ENCODE results near the gene PTK6.
"Not testable (repeated sequence)": the region's sequence is repeated elsewhere in the genome, so short reads cannot be mapped to it uniquely, and the experiment has no call there.

Gene PTK6

GRCh38 chr20:63536997-63537524 lies at the start of gene PTK6:
PTK6 (minus strand) TSS chr20:63537376; CDS start chr20:63537314, 62 bp downstream.
- in situ Hi-C loops (cut with MboI; ENCODE audit: low sequenced_read_pairs) = no loop called here

DNA sequence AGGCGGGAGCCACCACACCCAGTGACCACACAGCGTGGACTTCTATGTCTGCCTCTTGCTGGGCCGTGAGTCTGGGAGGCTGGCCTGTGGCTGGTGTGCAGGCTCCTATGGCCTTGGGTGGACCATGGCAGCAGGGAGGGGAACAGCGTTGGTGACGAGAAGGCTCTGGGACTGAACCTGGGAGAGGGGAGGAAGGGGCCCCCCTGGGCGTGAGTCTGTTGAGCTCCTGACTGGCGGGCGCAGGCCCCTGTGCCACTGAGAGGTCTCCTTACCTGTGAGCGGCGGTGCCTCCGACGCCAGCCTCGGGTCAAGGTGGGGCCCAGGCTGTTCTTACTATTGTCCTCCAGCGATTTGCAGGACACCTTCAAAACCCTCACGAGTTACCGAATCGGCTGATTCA lies 49.6 kb upstream of the PTK6 start:
- in situ Hi-C loops (cut with MboI; ENCODE audit: low sequenced_read_pairs) = no loop called here

DNA sequence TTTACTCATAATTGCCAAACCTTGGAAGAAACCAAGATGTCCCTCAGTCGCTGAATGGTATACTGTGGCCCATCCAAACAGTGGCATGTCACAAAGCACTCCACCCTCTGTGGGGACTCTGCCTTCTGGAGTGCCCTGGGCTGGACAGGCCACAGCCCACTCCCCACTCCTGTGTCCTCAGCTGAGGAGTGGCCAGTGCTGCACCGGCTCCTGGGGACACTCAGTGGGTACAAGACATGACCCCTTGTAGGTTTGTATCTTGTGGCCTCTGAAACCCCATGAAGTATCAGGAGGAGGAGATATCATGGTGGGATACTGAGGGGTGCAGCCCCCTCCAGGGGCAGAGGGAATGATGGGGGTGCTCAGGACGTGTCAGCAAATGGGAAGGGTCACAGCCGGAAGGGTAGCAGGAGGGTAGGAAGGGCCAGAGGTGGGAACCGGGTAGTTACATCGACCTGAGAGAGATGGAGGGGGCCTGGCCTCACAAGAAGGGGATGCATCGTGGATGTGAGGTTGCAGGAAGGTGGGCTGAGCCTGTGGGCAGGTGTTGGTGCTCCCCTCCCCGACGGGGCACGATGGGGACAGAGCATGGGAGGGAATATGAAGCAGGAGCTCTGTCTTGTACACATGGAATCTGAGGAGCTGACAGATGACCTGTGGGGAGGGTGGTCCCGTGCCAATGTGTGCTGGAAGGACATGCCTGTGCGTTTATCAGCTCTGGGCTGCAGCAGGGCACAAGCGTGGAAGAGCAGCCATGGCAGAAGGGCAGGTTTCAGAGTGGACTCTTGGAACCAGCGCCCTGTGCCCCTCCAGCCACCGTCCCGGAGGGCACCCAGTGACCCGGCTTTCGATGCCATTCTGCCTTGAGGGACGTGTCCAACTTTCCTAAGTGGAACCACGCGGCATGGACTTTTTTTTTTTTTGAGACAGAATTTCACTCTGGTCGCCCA lies 48.7 kb upstream of the PTK6 start:
- in situ Hi-C loops (cut with MboI; ENCODE audit: low sequenced_read_pairs) = no loop called here

- in situ Hi-C loops (cut with MboI; ENCODE audit: low sequenced_read_pairs) = no loop called here
Measured at GRCh38 chr20:63582382-63583063, 45.3 kb upstream of the PTK6 start.

DNA sequence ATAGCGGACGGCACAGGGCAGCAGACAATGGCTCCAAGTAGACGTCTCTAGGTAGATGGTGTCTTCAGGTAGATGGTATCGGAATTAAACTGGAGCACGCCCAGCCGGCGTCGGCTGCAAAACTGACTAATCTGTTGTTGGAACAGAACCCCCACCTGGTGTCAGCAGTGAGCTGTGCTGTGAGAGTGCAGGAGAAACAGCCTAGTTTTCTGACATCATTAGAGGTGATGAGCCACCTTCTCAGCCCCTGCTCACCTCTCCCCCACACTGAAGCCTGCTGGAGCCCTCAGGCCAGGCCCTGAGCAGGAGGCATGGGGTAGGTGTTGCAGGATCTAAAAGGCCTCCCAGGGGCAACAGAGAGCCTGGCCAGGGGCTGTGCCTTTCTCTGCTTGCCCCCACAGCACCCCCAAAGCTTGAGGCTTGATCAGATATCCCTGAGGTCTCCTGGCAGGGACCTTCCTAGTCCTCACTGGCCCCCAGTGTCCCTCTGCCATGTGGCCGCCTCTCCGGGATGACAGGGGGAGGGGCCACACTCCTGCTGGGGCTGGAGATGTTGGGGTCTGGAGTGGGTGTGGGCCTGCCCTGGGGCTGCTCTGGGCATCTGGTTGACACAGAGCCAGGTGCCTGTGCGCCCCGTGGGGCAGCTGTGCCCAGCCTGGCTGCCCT lies 43.8 kb upstream of the PTK6 start:
- in situ Hi-C loops (cut with MboI; ENCODE audit: low sequenced_read_pairs) = no loop called here

- in situ Hi-C loops (cut with MboI; ENCODE audit: low sequenced_read_pairs) = no loop called here
Measured at GRCh38 chr20:63579017-63579694, 42.0 kb upstream of the PTK6 start.

DNA sequence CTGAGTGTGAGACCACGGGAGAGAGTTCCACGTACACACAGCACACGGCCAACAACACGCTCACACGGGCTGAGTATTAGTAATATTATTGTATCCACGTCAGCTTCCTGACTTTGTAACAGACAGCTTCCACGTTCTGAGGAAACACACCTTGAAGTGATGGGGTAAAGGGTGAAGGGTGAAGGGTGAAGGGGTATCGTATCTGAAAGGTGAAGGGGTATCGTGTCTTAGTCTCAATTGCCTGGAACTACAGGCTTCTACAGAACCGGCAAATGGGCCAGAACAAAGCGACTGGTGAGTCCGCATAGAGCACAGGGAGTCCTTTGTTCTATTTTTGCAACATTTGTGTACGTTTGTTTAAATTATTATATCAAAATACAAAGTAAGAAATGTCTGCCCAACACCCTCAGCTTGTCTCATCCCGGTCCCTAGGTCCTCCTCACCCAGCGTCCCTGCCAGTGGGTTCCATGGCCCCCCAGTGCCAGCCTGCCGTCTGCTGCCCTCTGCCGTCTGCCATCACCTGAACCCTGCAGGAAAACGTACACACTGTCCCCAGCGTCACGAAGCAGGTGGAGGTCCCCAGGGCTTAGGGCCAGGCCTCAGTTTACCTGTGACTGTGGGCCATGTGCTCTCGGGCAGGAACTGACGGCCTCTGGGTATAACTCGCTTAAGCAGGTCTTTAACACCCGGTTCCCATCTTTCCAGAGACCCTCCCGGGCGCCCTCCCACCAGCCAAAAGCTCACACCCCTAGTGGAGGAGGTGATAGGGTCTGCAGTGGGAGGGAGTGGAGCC lies 41.2 kb upstream of the PTK6 start:
- in situ Hi-C loops (cut with MboI; ENCODE audit: low sequenced_read_pairs) = no loop called here

DNA sequence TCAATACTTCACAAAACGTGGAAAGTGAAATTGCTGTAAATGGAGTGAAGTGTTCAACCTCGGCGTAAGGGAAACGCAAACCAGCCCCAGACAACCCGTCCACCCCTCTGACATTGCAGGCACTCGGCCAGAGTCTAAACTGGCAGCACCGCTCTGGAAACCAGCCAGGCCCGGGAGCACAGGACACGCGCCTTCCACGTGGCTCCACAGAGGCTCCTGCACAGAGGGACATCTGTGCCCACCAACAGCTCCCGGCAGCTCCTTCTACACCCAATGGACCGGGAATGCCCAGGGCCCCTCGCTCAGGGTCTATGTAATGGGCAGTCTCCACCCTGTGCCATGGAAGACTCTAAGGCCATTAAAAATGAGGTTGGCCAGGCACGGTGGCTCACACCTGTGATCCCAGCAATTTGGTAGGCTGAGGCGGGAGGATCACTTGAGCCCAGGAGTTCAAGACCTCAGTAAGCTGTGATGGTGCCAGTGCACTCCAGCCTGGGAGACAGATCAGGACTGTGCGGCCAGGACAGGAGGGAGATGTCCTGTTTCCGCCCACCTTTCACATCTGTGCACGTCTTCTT lies 40.2 kb upstream of the PTK6 start:
- in situ Hi-C loops (cut with MboI; ENCODE audit: low sequenced_read_pairs) = no loop called here

- in situ Hi-C loops (cut with MboI; ENCODE audit: low sequenced_read_pairs) = no loop called here
Measured at GRCh38 chr20:63576311-63576710, 39.1 kb upstream of the PTK6 start.

DNA sequence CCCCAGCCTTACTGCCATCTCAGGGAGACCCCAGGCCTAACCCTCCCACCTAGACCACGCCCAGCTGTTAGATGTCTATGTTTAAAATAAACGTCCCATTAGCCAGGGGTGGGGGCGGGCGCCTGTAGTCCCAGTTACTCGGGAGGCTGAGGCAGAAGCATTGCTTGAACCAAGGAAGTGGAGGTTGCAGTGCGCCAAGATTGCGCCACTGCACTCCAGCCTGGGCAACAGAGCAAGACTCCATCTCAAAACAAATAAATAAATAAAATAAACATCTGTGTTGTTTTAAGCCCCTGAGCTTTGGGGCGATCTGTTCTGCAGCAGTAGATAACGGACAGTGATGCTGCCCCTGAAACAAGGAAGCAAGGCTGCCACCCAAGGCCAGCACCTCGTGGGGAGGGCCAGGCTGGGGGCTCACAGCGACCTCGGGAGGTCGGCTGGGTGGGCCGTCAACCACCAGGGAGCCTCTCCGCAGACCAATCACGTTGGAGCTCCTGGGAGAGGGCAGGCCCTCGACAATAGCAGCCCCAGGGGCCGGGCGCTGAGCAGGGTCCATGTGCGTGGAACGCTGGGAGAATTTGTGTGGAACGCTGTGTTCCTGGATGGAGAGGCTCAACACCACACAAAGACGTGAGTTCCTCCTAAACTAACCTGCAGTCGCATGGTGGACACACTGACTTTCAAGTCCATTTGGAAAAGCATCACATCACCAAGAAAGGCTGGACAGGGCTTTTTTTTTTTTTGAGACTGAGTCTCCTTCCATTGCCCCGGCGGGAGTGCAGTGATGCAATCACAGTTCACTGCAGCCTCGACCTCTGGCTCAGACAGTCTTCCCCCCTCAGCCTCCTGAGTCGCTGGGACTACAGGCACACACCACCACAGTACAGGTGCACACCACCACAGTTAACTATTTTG lies 37.9 kb upstream of the PTK6 start:
- in situ Hi-C loops (cut with MboI; ENCODE audit: low sequenced_read_pairs) = no loop called here

- in situ Hi-C loops (cut with MboI; ENCODE audit: low sequenced_read_pairs) = no loop called here
Measured at GRCh38 chr20:63574156-63574828, 37.1 kb upstream of the PTK6 start, which contains the start of gene HELZ2. HELZ2 (minus strand) TSS chr20:63574239; CDS start chr20:63572385, 1,854 bp downstream.

GRCh38 chr20:63573647-63574131 lies 36.5 kb upstream of the PTK6 start:
- in situ Hi-C loops (cut with MboI; ENCODE audit: low sequenced_read_pairs) = no loop called here

GRCh38 chr20:63572788-63573646 lies 35.8 kb upstream of the PTK6 start:
- in situ Hi-C loops (cut with MboI; ENCODE audit: low sequenced_read_pairs) = no loop called here

DNA sequence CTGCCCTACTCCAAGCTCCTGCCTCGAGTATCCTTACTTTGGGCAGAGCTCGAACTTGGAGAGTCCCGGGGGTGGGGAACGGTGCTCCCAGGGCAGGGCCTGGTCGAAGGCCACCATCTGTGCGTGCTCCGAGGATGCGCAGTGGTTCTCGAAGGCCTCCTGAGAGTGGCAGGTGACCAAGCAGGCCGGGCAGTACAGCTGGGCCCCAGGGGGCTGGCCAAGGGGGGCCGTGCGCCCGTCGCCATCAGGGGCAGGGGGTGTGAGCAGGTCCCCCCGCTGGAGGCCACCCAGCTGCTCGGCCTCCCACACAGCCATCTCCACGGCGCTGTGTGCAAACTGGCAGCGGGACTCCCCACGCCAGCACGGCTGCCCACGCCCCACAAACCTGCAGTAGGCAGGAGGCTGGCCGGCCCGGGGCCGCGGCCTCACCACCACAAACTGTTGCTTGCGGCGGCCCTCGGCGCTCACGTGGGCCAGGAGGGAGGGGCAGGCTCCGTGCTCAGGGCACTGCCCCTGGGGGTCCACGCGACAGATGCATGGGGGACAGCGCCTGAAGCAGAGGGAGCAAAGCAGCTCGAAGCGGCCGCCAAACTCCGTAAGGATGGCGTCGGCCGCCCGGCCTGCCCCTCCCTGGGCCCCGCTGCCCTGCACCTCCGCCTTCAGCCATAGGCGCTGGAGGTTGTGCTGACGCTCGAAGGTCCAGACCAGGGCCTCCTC lies 35.1 kb upstream of the PTK6 start:
- in situ Hi-C loops (cut with MboI; ENCODE audit: low sequenced_read_pairs) = no loop called here

- in situ Hi-C loops (cut with MboI; ENCODE audit: low sequenced_read_pairs) = not testable (repeated sequence)
Measured at GRCh38 chr20:63571087-63571478, 33.9 kb upstream of the PTK6 start.
